ENCODE results near the gene GPC6.

- no peak for TF ChIP-seq CTCF (IDR thresholded peaks at IDR 0.05)
- TF ChIP-seq POLR2A (IDR thresholded peaks at IDR 0.05), result no peak
Observed at GRCh38 chr13:94028234-94028633, 801.6 kb downstream of the GPC6 start.
